Measurements from ENCODE around the gene TBX22.
"Not testable (repeated sequence)": the region's sequence is repeated elsewhere in the genome, so short reads cannot be mapped to it uniquely, and the experiment has no call there.

TBX22 gene

DNA sequence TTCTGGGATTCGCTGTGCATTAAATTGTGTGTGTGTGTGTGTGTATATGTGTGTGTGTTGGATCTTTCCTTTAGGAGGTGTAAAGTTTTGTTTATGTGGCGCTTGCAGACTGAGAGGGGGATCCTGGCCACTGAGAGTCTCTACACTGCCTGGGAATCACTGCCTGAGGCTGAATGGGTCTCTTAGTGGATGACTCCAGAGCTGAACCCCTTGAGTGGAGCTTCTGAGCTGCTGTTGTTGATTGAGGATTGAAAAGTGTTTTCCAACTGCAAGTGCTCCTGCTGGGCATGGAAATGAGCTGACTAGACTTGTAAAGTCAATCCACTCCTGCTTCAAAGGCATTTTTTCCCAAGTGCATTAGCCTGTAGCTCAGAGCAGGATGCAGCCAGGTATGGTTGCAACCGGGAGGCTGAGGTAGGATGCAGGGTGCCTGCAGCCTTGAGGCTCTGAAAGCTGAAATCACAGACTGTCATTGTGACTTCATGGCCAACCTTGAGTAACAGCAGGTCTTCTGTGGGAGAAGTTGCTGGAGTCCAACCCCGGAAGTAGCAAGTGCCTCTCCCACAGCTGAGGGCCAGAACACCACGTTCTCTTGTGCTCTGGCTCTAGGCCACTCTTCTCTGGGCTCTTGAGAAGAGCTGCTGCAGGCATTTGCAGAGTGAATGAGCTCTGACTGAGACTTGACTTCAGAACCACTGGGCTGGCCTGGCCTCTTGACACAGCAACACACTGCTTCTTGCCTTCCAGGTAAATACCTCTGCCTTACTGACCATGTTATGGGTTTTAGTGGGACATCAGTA is at the start of gene TBX22:
TSS of gene TBX22 (plus strand) at position 613 of the 800 bp plus-strand sequence. CDS start 7,517 bp downstream, outside the sequence.
- DNase-seq, result no peak

GRCh38 chrX:79975605-79976004 is 38.9 kb upstream of the TBX22 start:
- DNase-seq, result no peak

DNA sequence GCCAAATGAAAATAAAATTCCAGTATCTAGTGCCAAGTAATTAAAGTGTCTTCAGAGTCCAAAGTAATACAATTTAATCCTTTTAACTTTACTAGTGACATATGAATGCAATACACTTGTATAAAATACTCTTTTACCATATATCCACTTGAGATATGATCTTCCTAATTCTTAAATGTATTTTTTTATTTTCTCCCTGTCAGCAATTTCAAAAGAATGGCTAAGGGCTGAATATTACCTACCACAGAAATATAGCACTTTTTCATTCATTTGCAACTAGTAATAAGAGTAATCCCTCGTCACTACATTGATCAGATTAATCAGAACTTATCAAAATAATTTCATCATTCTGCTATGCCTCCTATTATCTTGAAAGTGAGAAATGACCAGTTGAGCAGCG is 10.1 kb upstream of the TBX22 start:
- no peak for DNase-seq

DNA sequence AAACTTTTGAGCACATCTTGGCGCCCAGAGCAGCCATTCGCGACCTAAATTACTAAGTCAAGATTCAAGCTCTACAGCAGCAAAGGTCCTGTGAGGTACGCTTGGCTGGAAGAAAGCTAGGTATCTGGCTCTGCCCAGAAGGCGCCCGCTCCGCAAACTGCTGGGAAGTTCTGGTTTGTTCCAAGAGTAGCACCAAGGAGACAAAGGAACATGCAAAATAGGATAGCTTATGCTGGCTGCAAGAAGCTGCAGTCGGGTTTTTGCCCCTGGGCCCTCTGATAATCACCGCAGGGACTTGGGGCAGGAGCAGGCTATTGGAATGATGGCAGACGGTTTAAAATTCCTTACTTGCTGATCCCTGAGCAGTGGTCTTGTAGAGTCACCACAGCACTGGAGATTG is 3.0 kb upstream of the TBX22 start:
- DNase-seq, result no peak

- DNase-seq, result no peak
Measured at GRCh38 chrX:80016182-80016581, 1.6 kb downstream of the TBX22 start.

DNA sequence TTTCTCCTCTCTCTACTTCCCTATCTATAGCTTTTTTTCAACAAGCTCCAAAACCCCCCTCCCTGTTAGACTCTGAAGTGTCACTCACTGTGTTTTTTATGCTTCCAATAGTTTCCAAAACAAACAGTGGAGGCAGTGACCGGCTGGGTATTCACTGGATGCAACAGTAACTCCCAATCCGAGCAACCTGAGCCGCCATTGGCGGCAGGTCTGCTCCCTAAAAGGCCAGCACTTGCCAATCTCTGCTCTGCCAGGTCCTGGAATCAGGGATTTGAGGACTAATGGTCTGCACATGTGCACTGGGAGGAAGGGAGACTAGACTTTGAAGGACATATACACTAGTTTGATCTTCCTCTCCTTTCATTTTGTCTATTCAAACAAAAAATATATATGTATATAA is 7.1 kb downstream of the TBX22 start:
- no peak for DNase-seq

DNA sequence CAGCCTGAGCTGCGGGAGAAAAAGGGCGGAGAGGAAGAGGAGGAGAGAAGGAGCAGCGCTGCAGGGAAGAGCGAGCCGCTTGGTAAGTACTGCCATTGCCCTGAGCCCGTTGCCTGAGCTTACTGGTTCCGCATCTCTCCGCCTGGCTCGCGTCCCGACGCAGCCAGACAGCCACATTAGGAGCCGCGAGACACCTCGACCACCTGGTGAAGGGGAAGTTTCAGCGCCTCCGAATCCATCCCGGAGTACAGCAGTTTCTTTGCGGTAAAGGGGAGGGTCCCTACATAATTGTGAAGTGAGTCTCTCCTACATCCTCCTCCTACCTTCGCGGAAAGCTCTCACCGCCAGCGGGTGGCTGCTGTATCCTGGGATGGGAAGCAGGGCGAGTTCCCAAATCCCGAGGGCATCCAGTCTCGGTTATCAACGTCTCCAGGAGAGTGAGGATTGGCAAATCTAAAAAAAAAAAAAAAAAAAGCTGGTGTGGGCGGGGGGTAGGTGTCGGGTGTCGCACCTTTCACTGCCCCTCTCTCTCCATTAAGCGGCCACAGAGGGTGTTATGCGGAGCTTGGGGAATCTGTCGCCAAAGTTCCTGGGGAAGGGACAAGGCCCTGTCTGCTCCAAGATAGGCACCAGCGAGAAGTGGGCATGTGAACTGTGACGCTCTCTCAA is 7.9 kb downstream of the TBX22 start:
- no peak for DNase-seq

- DNase-seq, result no peak
Measured at GRCh38 chrX:80026116-80026515, 11.6 kb downstream of the TBX22 start.

GRCh38 chrX:80066156-80066555 is 51.6 kb downstream of the TBX22 start:
- not testable (repeated sequence) for DNase-seq

- DNase-seq, result not testable (repeated sequence)
Measured at GRCh38 chrX:80075625-80076024, 61.1 kb downstream of the TBX22 start.

Measured in NCI-H1436 treated with DMSO at 0.1 percent for 48 hours (cell line).